Panc1 (cell line): ENCODE results near the gene OSGIN1.

Experiments used
- CTCF ChIP-seq: fragments of 450-650 bp; IDR thresholded peaks from 2 replicates; pipeline ENCODE4 v1.5.1; 2017; ENCODE audit warnings: mild to moderate bottlenecking
- POLR2AphosphoS5 ChIP-seq: IDR thresholded peaks from 2 replicates; pipeline ENCODE4 v1.6.1; 2012; ENCODE audit warnings: mild to moderate bottlenecking, low read depth, low read length, moderate library complexity
- SIN3A ChIP-seq: IDR thresholded peaks from 2 replicates; pipeline ENCODE4 v1.6.1; 2012; ENCODE audit warnings: low read depth, mild to moderate bottlenecking, low read length, moderate library complexity, borderline replicate concordance; ENCODE audit not compliant: insufficient read depth

- TF ChIP-seq CTCF, result no peak
- no peak for TF ChIP-seq POLR2AphosphoS5
- no peak for TF ChIP-seq SIN3A
These were observed 45.1 kb downstream of the OSGIN1 start for GRCh38 chr16:83998091-83998490.
